Karpas-422 (cell line): ENCODE measurements around the gene NCAPG2. TPM values are rescaled to one million over a fixed set of nuclear protein-coding genes. Genes with fewer than 3 reads are reported as not detected.

Experiments used
- DNase-seq: peaks from one replicate; pipeline ENCODE4 v3.0.0-alpha.2; 2015
- H2AFZ ChIP-seq: fragments of 200-600 bp; sonication (generic); 2 replicates; pipeline ENCODE4 v1.6.1; 2014; ENCODE audit warnings: antibody characterized with exemption, low read length, mixed read lengths
- H3K27ac ChIP-seq: fragments of 200-600 bp; sonication (generic); 2 replicates; pipeline ENCODE4 v1.5.1; 2014; ENCODE audit warnings: mild to moderate bottlenecking, low read length, moderate library complexity
- H3K27me3 ChIP-seq: fragments of 200-600 bp; sonication (generic); 2 replicates; pipeline ENCODE4 v1.6.1; 2014; ENCODE audit warnings: low read length, mixed read lengths
- H3K36me3 ChIP-seq: fragments of 200-600 bp; sonication (generic); 2 replicates; pipeline ENCODE4 v1.6.1; 2014; ENCODE audit warnings: low read length, mixed read lengths; ENCODE audit not compliant: insufficient read depth
- H3K4me1 ChIP-seq: fragments of 200-600 bp; sonication (generic); 2 replicates; pipeline ENCODE4 v1.6.1; 2014; ENCODE audit warnings: mild to moderate bottlenecking, low read length, mixed read lengths
- H3K4me2 ChIP-seq: fragments of 200-600 bp; sonication (generic); 2 replicates; pipeline ENCODE4 v1.6.1; 2014; ENCODE audit warnings: low read length, low read depth, mild to moderate bottlenecking; ENCODE audit not compliant: poor library complexity, severe bottlenecking
- H3K4me3 ChIP-seq: fragments of 200-600 bp; sonication (generic); 2 replicates; pipeline ENCODE4 v1.5.1; 2014; ENCODE audit warnings: mild to moderate bottlenecking, antibody characterized with exemption, low read length, mixed read lengths
- H3K79me2 ChIP-seq: fragments of 200-600 bp; sonication (generic); 2 replicates; pipeline ENCODE4 v1.6.1; 2014; ENCODE audit warnings: mild to moderate bottlenecking, low read length, mixed read lengths
- H3K9ac ChIP-seq: fragments of 200-600 bp; sonication (generic); 2 replicates; pipeline ENCODE4 v1.6.0; 2014; ENCODE audit warnings: low read length
- H3K9me2 ChIP-seq: fragments of 200-600 bp; sonication (generic), shearing (Covaris generic); replicated peaks from 2 replicates; pipeline ENCODE4 v1.6.0; 2014; ENCODE audit warnings: mild to moderate bottlenecking, low read length, moderate library complexity; ENCODE audit not compliant: insufficient read depth
- H3K9me3 ChIP-seq: fragments of 300-700, 200-600 bp; sonication (generic); 2 replicates; pipeline ENCODE4 v1.6.1; 2014; ENCODE audit warnings: low read length, mixed read lengths
- H4K20me1 ChIP-seq: fragments of 200-600 bp; sonication (generic); 2 replicates; pipeline ENCODE4 v1.6.1; 2014; ENCODE audit warnings: mild to moderate bottlenecking, antibody characterized with exemption, low read length, low read depth; ENCODE audit not compliant: insufficient read depth
- total RNA-seq: library from RNA; depleted of rRNA; stranded (reverse); fragments of >200 nt; shearing (Covaris generic); gene quantifications from 2 replicates; pipeline ENCODE4 v1.2.3, GENCODE V29; 2014; ENCODE audit warnings: low replicate concordance; rRNA removed

The NCAPG2 gene, protein sequence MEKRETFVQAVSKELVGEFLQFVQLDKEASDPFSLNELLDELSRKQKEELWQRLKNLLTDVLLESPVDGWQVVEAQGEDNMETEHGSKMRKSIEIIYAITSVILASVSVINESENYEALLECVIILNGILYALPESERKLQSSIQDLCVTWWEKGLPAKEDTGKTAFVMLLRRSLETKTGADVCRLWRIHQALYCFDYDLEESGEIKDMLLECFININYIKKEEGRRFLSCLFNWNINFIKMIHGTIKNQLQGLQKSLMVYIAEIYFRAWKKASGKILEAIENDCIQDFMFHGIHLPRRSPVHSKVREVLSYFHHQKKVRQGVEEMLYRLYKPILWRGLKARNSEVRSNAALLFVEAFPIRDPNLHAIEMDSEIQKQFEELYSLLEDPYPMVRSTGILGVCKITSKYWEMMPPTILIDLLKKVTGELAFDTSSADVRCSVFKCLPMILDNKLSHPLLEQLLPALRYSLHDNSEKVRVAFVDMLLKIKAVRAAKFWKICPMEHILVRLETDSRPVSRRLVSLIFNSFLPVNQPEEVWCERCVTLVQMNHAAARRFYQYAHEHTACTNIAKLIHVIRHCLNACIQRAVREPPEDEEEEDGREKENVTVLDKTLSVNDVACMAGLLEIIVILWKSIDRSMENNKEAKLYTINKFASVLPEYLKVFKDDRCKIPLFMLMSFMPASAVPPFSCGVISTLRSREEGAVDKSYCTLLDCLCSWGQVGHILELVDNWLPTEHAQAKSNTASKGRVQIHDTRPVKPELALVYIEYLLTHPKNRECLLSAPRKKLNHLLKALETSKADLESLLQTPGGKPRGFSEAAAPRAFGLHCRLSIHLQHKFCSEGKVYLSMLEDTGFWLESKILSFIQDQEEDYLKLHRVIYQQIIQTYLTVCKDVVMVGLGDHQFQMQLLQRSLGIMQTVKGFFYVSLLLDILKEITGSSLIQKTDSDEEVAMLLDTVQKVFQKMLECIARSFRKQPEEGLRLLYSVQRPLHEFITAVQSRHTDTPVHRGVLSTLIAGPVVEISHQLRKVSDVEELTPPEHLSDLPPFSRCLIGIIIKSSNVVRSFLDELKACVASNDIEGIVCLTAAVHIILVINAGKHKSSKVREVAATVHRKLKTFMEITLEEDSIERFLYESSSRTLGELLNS
- total RNA-seq, result 23.4 and 26.0 TPM in 2 replicates

DNA sequence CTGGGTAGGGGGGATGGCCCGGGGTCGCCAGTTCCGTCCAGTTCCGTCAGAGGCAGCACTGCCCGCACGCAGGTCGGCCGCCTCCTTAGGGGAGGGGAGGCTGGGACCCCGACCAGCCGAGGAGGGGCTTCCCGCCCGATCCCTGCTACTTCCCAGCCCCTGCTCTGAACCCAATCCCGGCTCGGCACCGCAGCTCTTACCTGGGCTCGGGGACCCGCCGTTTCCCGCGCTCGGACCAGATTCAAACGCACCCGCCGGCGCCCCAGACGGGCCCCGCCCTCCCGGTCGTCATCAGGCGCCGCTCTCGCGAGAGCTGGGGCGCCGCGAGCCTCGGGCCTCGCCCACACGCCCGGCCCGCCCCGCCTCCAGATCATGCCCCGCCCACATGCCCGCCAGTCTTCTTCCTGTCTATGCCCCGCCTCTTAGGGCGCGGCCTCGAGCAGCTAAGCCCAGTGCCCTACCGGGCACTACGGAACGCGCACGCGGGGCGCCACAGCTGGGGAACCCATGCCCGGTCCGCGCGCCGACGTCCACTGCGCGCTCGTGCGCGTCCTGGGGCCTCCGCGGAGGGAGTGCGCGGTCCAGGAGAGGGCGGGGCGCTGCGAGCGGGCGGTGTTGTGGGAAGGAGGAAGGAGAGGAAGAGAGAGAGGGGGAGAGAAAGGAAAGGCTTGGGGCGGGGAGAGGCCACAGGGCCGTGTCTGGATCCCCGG is at the start of gene NCAPG2:
Gene NCAPG2 (minus strand): TSS at position 281 of the 710 bp plus-strand sequence. CDS start 2,905 bp downstream, outside the sequence.
- Histone ChIP-seq H3K27me3 (no peaks in the 10 kb centered on the region), H3K79me2 (peaks cover 49% of the 10 kb centered on the region), H4K20me1 (no peaks in the 10 kb centered on the region), H3K4me2 (peak within 1 kb of the TSS; percentile 94), H2AFZ (peak within 1 kb of the TSS; percentile 24; the same call in 1 of the 2 replicates), H3K9ac (peak within 1 kb of the TSS; percentile 94), H3K27ac (peak within 1 kb of the TSS; percentile 52; the same call in 1 of the 2 replicates), H3K9me2 (no peaks in the 10 kb centered on the region), H3K36me3 (peaks cover 19% of the 10 kb centered on the region), H3K4me1 (peaks cover 30% of the 10 kb centered on the region), H3K9me3 (no peaks in the 10 kb centered on the region), H3K4me3 (peak within 1 kb of the TSS; percentile 92)
- DNase-seq, result peak; percentile 99

DNA sequence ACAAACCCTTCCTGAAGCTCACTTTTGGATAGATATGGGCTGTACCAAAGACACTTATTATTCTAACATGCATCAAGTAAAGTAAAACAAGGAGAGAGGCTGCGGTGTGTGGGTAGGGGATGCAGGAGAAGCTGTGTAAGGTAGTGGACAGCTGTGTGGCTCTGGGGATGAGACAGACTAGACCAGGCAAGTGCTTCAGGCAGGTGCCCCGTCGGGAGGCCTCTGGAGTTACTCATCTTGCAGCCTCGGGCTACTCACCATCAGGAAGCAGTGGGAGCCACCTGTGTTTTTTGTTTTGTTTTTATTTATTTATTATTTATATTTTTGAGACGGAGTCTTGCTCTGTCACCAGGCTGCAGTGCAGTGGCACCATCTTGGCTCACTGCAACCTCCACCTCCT is 49.3 kb upstream of the NCAPG2 start:
- no peak overlapping the region for H3K4me3 ChIP-seq
- no peaks in the 10 kb centered on the region for H3K9me3 ChIP-seq
- no peak overlapping the region for H3K4me2 ChIP-seq
- H2AFZ ChIP-seq, result no peak overlapping the region
- 0 out of 2 replicates have a peak, but pooled peaks cover 7% of the 10 kb centered on the region for H3K79me2 ChIP-seq
- H4K20me1 ChIP-seq, result no peaks in the 10 kb centered on the region
- H3K27ac ChIP-seq, result no peak overlapping the region
- no peak for DNase-seq
- no peaks in the 10 kb centered on the region for H3K4me1 ChIP-seq
- H3K9ac ChIP-seq, result no peak overlapping the region
- H3K27me3 ChIP-seq, result no peaks in the 10 kb centered on the region
- H3K36me3 ChIP-seq, result peaks cover 34% of the 10 kb centered on the region
- H3K9me2 ChIP-seq, result no peaks in the 10 kb centered on the region

DNA sequence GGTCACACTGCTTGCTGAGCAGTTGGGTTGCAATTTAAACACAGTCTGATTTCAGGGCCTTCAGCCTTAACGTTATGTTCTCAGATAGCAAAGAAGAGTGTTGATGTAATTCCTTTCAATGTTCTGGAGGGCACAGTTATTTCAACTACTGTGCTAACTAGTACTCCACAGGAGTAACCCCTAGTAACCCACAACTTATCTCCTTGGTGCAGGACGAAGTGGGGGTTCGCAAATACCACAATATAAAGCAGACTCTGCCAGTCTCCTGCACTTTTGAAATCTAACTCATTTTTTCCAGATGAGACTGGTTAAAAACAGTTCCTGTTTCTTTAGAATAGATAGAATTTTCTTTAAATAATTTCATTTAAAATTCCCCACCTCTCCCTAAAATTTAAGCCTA is 47.1 kb upstream of the NCAPG2 start:
- peaks cover 22% of the 10 kb centered on the region for H3K36me3 ChIP-seq
- H3K9me2 ChIP-seq, result no peaks in the 10 kb centered on the region
- H3K27ac ChIP-seq, result no peak overlapping the region
- H3K79me2 ChIP-seq, result 0 out of 2 replicates have a peak, but pooled peaks cover 7% of the 10 kb centered on the region
- no peaks in the 10 kb centered on the region for H3K27me3 ChIP-seq
- H3K4me2 ChIP-seq, result no peak overlapping the region
- no peak overlapping the region for H3K4me3 ChIP-seq
- no peaks in the 10 kb centered on the region for H4K20me1 ChIP-seq
- H2AFZ ChIP-seq, result no peak overlapping the region
- no peak overlapping the region for H3K9ac ChIP-seq
- no peaks in the 10 kb centered on the region for H3K4me1 ChIP-seq
- DNase-seq, result no peak
- no peaks in the 10 kb centered on the region for H3K9me3 ChIP-seq

DNA sequence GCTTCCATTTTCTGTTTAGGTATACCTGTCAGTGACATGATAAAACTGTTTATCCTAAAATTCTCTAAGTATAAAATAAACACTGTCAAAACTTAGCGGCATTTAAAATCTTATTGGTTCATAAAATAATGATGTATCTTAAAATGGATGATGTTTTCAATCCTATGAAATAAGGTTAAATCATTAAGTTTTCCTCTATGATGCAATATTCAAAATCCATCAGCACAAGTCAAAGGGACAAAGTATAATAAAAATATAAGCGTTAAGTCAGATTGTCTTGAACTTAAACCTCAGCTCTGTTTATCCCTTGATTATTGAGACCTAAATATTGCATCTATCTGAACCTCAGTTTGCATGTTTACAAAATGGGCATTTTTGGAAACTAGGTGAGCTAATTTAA is 46.6 kb upstream of the NCAPG2 start:
- Histone ChIP-seq H4K20me1 (no peaks in the 10 kb centered on the region), H3K36me3 (peaks cover 22% of the 10 kb centered on the region), H3K4me2 (no peak overlapping the region), H3K4me1 (no peaks in the 10 kb centered on the region), H3K9ac (no peak overlapping the region), H3K27me3 (no peaks in the 10 kb centered on the region), H3K9me2 (no peaks in the 10 kb centered on the region), H3K27ac (no peak overlapping the region), H2AFZ (no peak overlapping the region), H3K9me3 (no peaks in the 10 kb centered on the region), H3K4me3 (no peak overlapping the region), H3K79me2 (0 out of 2 replicates have a peak, but pooled peaks cover 7% of the 10 kb centered on the region)
- no peak for DNase-seq

DNA sequence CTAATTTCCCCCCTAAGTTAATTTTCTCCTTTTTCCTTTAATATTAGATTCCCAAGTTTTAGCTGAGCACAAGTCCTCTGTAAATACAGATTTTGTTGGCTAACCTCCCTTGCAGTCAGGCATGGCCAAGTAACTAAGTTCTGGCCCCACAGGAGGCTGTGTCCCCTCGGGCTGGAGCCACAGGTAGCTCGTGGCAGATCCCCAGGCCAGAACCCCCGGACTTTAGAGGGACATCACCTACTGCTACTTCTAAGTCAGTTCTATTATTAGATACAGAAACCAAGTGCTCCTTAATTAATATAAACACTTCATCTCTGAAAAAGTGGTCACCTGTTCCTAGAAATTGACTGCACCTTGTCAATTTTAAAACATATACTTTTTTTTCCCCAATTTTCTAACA is 46.1 kb upstream of the NCAPG2 start:
- H3K4me2 ChIP-seq, result no peak overlapping the region
- no peaks in the 10 kb centered on the region for H3K4me1 ChIP-seq
- H3K36me3 ChIP-seq, result peaks cover 27% of the 10 kb centered on the region
- H3K79me2 ChIP-seq, result 0 out of 2 replicates have a peak, but pooled peaks cover 7% of the 10 kb centered on the region
- no peaks in the 10 kb centered on the region for H3K27me3 ChIP-seq
- no peaks in the 10 kb centered on the region for H3K9me2 ChIP-seq
- no peak overlapping the region for H3K4me3 ChIP-seq
- no peak overlapping the region for H3K27ac ChIP-seq
- no peaks in the 10 kb centered on the region for H3K9me3 ChIP-seq
- H2AFZ ChIP-seq, result no peak overlapping the region
- DNase-seq, result no peak
- no peaks in the 10 kb centered on the region for H4K20me1 ChIP-seq
- H3K9ac ChIP-seq, result no peak overlapping the region

DNA sequence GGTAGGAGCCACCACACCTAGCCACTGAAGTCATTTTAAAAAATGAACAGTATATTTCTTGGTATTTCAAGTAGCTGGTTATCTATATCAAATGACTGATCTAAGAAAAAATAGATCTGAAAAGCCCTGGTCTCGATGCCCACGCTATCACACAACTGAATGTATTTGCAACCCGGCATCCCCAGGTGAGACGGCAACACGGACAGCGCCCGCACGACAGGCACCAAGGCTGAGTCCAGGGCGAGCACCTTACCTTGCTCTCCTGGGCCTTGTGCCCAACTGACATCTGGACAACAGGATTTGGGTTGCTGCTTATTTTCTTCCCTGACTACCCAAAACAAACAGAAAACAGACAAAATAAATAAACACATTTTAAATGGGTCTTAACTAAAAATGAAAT is 44.8 kb upstream of the NCAPG2 start:
- Histone ChIP-seq H3K4me1 (no peaks in the 10 kb centered on the region), H3K27ac (no peak overlapping the region), H3K79me2 (0 out of 2 replicates have a peak, but pooled peaks cover 7% of the 10 kb centered on the region), H3K36me3 (peaks cover 20% of the 10 kb centered on the region; the same call in 1 of the 2 replicates), H3K4me3 (no peak overlapping the region), H3K9me2 (no peaks in the 10 kb centered on the region), H3K9ac (no peak overlapping the region), H2AFZ (no peak overlapping the region), H3K9me3 (no peaks in the 10 kb centered on the region), H4K20me1 (no peaks in the 10 kb centered on the region), H3K27me3 (no peaks in the 10 kb centered on the region), H3K4me2 (no peak overlapping the region)
- DNase-seq, result no peak

DNA sequence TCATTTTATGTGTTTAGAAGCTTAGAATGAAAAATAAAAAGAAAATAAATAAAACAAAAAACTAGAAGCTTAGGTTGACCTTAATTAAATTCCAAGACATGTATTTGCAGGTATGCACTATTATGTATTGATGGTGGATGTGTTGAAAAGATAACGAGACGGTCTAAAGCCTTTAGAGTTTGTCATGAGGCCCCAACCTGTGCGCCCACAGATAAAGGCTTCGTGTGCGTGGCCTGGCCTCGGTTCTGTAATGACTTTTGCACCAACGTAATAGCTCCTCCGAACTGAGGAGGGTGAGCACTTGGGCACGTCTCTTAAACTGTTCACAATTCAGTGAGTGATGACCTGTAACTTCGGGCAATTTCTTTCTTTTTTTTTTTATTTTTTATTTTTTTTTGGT is 43.7 kb upstream of the NCAPG2 start:
- Histone ChIP-seq H3K4me1 (no peaks in the 10 kb centered on the region), H3K79me2 (peaks cover 10% of the 10 kb centered on the region; the same call in 1 of the 2 replicates), H2AFZ (no peak overlapping the region), H3K27ac (no peak overlapping the region), H3K36me3 (peaks cover 23% of the 10 kb centered on the region; the same call in 1 of the 2 replicates), H3K27me3 (no peaks in the 10 kb centered on the region), H3K9me3 (no peaks in the 10 kb centered on the region), H3K4me3 (no peak overlapping the region), H4K20me1 (no peaks in the 10 kb centered on the region), H3K9ac (no peak overlapping the region), H3K4me2 (no peak overlapping the region), H3K9me2 (no peaks in the 10 kb centered on the region)
- DNase-seq, result no peak
